Superior temporal gyrus (tissue), 1 donor: Measurements from ENCODE around the gene FKBP10.
"Not testable (repeated sequence)": the region's sequence is repeated elsewhere in the genome, so short reads cannot be mapped to it uniquely, and the experiment has no call there.

Source experiments
- DNase-seq: peaks from one replicate; pipeline ENCODE4 v3.0.0-alpha.2; 2016; ENCODE audit errors: extremely low spot score

The FKBP10 gene

GRCh38 chr17:41810659-41811548 is 1.9 kb upstream of the FKBP10 start:
- no peak for DNase-seq

- peak; percentile 71 for DNase-seq
These were observed 1.0 kb upstream of the FKBP10 start, which contains the start of gene P3H4 for GRCh38 chr17:41811549-41812380. TSS of gene P3H4 (minus strand) at chr17:41811949. CDS start at chr17:41811915, 34 bp downstream.

- no peak for DNase-seq
These were observed 412 bp downstream of the FKBP10 start for GRCh38 chr17:41813152-41813680.

GRCh38 chr17:41813699-41814124 is 908 bp downstream of the FKBP10 start:
- no peak for DNase-seq

- no peak for DNase-seq
These were observed 1.4 kb downstream of the FKBP10 start for GRCh38 chr17:41814195-41814594.

- no peak for DNase-seq
These were observed 4.0 kb downstream of the FKBP10 start for GRCh38 chr17:41816637-41817320.

- no peak for DNase-seq
These were observed 5.2 kb downstream of the FKBP10 start for GRCh38 chr17:41818024-41818423.

- no peak for DNase-seq
These were observed 9.0 kb downstream of the FKBP10 start for GRCh38 chr17:41821776-41822175.

GRCh38 chr17:41822216-41823140 is 9.7 kb downstream of the FKBP10 start:
- DNase-seq, result no peak

- DNase-seq, result no peak
These were observed 10.3 kb downstream of the FKBP10 start for GRCh38 chr17:41823141-41823524.

GRCh38 chr17:41823580-41823979 is 10.8 kb downstream of the FKBP10 start:
- DNase-seq, result no peak

- DNase-seq, result no peak
These were observed 11.3 kb downstream of the FKBP10 start for GRCh38 chr17:41824086-41824485.

GRCh38 chr17:41825175-41825845 is 12.5 kb downstream of the FKBP10 start:
- no peak for DNase-seq

- not testable (repeated sequence) for DNase-seq
These were observed 17.2 kb downstream of the FKBP10 start for GRCh38 chr17:41829961-41830360.

- DNase-seq, result no peak
These were observed 22.5 kb downstream of the FKBP10 start for GRCh38 chr17:41835214-41835799.

GRCh38 chr17:41835800-41836549 is 23.2 kb downstream of the FKBP10 start, which contains the start of gene NT5C3B:
TSS of gene NT5C3B (minus strand) at chr17:41836232. CDS start at chr17:41836193, 39 bp downstream.
- DNase-seq, result peak; percentile 51

- no peak for DNase-seq
These were observed 23.9 kb downstream of the FKBP10 start for GRCh38 chr17:41836550-41837196.
